ENCODE measurements around the gene IGSF22. TPM values are rescaled to one million over a fixed set of nuclear protein-coding genes. Genes with fewer than 3 reads are reported as not detected.

Gene IGSF22
- total and polyA plus RNA-seq, 2 of the 8 experiments (the other 6 are each of a cell fraction or from before 2014, with no cell fraction given), result 0.14 TPM; not detected in 1

DNA sequence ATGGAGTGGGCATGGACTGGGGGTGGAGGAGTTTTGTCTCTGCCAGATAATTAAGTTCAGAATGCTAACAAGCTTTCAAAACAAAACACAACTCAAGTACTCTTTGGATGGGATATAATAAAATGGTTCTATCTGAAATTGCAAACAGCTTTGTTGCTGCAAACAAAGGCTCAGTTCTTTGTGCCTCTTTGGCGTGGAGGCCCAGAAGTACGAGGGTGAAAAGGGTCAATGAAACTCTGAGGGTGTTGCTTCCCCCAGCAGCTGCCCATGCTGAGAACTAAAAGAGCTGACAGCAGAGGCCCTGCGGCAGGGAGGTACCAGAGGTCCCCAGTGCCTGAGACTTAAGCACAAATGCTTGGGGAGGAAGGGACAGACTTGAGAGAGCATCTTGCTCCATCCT is 26.5 kb upstream of the IGSF22 start:
- H3K23me2 ChIP-seq (ENCODE audit: low read depth, low read length), result no peaks in the 10 kb centered on the region
- H2AK5ac ChIP-seq (ENCODE audit: low read depth, low read length), result no peak overlapping the region
- H2BK15ac ChIP-seq (ENCODE audit: low read length), result no peak overlapping the region
- no peak overlapping the region for H2AFZ ChIP-seq (ENCODE audit: low read length)
- no peak overlapping the region for H4K91ac ChIP-seq (replicated peaks; ENCODE audit: insufficient read length, low read length)
- no peak overlapping the region for H4K5ac ChIP-seq (ENCODE audit: insufficient read length, low read depth, low read length)
- H3K9ac ChIP-seq (replicated peaks in 1 of 4; ENCODE audit: extremely low read depth in 1 of 4, low read depth in 3 of 4, low read length in 3 of 4), result no peak overlapping the region
- FAIRE-seq (no peak), DNase-seq (ENCODE audit: low read depth in 1 of 2, low spot score in 2 of 2) (no peak)
- H3K79me2 ChIP-seq (ENCODE audit: control insufficient read depth in 1 of 2, insufficient read depth in 2 of 2, low read length in 2 of 2), result no peaks in the 10 kb centered on the region
- no peak overlapping the region for H2BK5ac ChIP-seq (ENCODE audit: low read depth, low read length)
- H4K8ac ChIP-seq (ENCODE audit: extremely low read depth, insufficient read depth, low read length), result no peak overlapping the region
- H3K27me3 ChIP-seq (replicated peaks in 1 of 4; ENCODE audit: control insufficient read depth in 3 of 4, extremely low read depth in 1 of 4, insufficient read depth in 3 of 4, low read length in 3 of 4), result no peaks in the 10 kb centered on the region
- H3K14ac ChIP-seq (ENCODE audit: insufficient read length), result no peak overlapping the region
- H3K23ac ChIP-seq (ENCODE audit: insufficient read length), result no peak overlapping the region
- no peak overlapping the region for H3K4ac ChIP-seq (replicated peaks; ENCODE audit: insufficient read length, low read depth, low read length)
- POLR2A ChIA-PET (ENCODE audit: partially characterized antibody), result no interaction called here
- no peak overlapping the region for H2BK12ac ChIP-seq (ENCODE audit: low read depth, low read length)
- no peaks in the 10 kb centered on the region for H4K20me1 ChIP-seq (replicated peaks in 1 of 2; ENCODE audit: control insufficient read depth in 1 of 2, insufficient read depth in 2 of 2, low read length in 2 of 2)
- H2BK120ac ChIP-seq (replicated peaks; ENCODE audit: low read depth, low read length), result no peak overlapping the region
- H2BK20ac ChIP-seq (ENCODE audit: low read length), result no peak overlapping the region
- H3K79me1 ChIP-seq (ENCODE audit: low read depth, low read length), result no peaks in the 10 kb centered on the region
- CTCF ChIA-PET (ENCODE audit: partially characterized antibody), result interaction anchor here (0.6 to 4.0 kb wide), 3 partner anchors 11 to 23 kb away, joined by 3 to 27 read pairs (median 4); no protein-coding TSS in a partner anchor
- no peak overlapping the region for H3K4me3 ChIP-seq (ENCODE audit: extremely low read depth in 1 of 4, insufficient read depth in 2 of 4, low read depth in 3 of 4, low read length in 4 of 4)
- no peaks in the 10 kb centered on the region for H3K9me3 ChIP-seq (ENCODE audit: insufficient read depth in 2 of 2, low read depth in 1 of 2, low read length in 1 of 2)
- H3K27ac ChIP-seq (ENCODE audit: low read depth, low read length), result no peak overlapping the region
- no peaks in the 10 kb centered on the region for H3K36me3 ChIP-seq (ENCODE audit: control insufficient read depth in 2 of 4, insufficient read depth in 4 of 4, low read length in 3 of 4)
- H3K56ac ChIP-seq (replicated peaks; ENCODE audit: insufficient read length, low read depth, low read length), result no peak overlapping the region
- no peak overlapping the region for H3K18ac ChIP-seq (ENCODE audit: extremely low read depth, low read length)
- peaks cover 0 to 8% (median 4%) of the 10 kb centered on the region in 4 experiments; a peak in 4 of 7 replicates for H3K4me1 ChIP-seq (replicated peaks in 1 of 4; ENCODE audit: control insufficient read depth in 3 of 4, insufficient read depth in 4 of 4, low read length in 3 of 4)
- WGBS, 2 experiments (ENCODE audit: extremely low coverage in 1 of 2, insufficient coverage in 1 of 2, insufficient read length in 1 of 2, insufficient replicate concordance in 2 of 2, low coverage in 1 of 2, low lambda C conversion rate in 2 of 2, missing lambda C conversion rate in 1 of 2), result 52% methylated on average over 3 of the region's 3 CpGs; no CpG with 5 or more reads in 1 of the 2 experiments
- no peak overlapping the region for H3K4me2 ChIP-seq (ENCODE audit: insufficient read depth in 1 of 2, low read depth in 2 of 2, low read length in 2 of 2)
- TF ChIP-seq SP4 (IDR thresholded peaks at IDR 0.05; ENCODE audit: low read length) (no peak), KDM4A (IDR thresholded peaks at IDR 0.05; ENCODE audit: low read depth, low read length, severe bottlenecking) (no peak), NRF1 (IDR thresholded peaks at IDR 0.05; ENCODE audit: low read depth, low read length) (no peak), RAD21 (IDR thresholded peaks at IDR 0.05 in 1 of 2, conservative IDR thresholded peaks at IDR 0.05 in 1 of 2; ENCODE audit: low read depth in 2 of 2, low read length in 2 of 2) (no peak), RXRA (IDR thresholded peaks at IDR 0.05; ENCODE audit: insufficient read depth, low read depth, low read length) (no peak), JUND (IDR thresholded peaks at IDR 0.05; ENCODE audit: low read length) (no peak), CTBP2 (IDR thresholded peaks at IDR 0.05; ENCODE audit: borderline replicate concordance, insufficient read depth, insufficient read length, low read length) (no peak), TCF12 (IDR thresholded peaks at IDR 0.05; ENCODE audit: low read depth, low read length) (no peak), RFX5 (IDR thresholded peaks at IDR 0.05; ENCODE audit: borderline replicate concordance, low read depth, low read length) (no peak)
- TF ChIP-seq, protein P1, sequence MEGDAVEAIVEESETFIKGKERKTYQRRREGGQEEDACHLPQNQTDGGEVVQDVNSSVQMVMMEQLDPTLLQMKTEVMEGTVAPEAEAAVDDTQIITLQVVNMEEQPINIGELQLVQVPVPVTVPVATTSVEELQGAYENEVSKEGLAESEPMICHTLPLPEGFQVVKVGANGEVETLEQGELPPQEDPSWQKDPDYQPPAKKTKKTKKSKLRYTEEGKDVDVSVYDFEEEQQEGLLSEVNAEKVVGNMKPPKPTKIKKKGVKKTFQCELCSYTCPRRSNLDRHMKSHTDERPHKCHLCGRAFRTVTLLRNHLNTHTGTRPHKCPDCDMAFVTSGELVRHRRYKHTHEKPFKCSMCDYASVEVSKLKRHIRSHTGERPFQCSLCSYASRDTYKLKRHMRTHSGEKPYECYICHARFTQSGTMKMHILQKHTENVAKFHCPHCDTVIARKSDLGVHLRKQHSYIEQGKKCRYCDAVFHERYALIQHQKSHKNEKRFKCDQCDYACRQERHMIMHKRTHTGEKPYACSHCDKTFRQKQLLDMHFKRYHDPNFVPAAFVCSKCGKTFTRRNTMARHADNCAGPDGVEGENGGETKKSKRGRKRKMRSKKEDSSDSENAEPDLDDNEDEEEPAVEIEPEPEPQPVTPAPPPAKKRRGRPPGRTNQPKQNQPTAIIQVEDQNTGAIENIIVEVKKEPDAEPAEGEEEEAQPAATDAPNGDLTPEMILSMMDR (IDR thresholded peaks at IDR 0.05; ENCODE audit: control extremely low read depth in 1 of 3, insufficient read depth in 1 of 3, low read depth in 1 of 3, low read length in 3 of 3), result no peak
- TF ChIP-seq, protein P2, sequence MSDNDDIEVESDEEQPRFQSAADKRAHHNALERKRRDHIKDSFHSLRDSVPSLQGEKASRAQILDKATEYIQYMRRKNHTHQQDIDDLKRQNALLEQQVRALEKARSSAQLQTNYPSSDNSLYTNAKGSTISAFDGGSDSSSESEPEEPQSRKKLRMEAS (IDR thresholded peaks at IDR 0.05), result no peak
